PC-3 (cell line): Measurements from ENCODE around the gene EBP. TPM values are rescaled to one million over a fixed set of nuclear protein-coding genes. Genes with fewer than 3 reads are reported as not detected.
A peak's percentile ranks its signal among the peaks of the same experiment; 100 is the strongest.
"Not testable (repeated sequence)": the region's sequence is repeated elsewhere in the genome, so short reads cannot be mapped to it uniquely, and the experiment has no call there.

Source experiments
- ATAC-seq: fragments of 200-7000 bp; cut with Tn5 transposase; 2 replicates; pipeline ENCODE4 v1.9.1; 2020; ENCODE audit warnings: mild to moderate bottlenecking, moderate library complexity
- BruUV-seq: library from RNA; stranded (reverse); fragments of 400-500 nt; replicated peaks from 2 replicates; lab custom pipeline; 2021; lab: Mats Ljungman, UMichigan
- CTCF ChIA-PET: fragments of 300-600 bp; sonication (Branson Sonifier 250); formaldehyde crosslinking; loops from one replicate; lab custom pipeline; 2022; ENCODE audit warnings: antibody characterized with exemption; lab: Charles Lee
- POLR2A ChIA-PET: fragments of 300-600 bp; sonication (Branson Sonifier 250); formaldehyde crosslinking; loops from one replicate; lab custom pipeline; 2022; ENCODE audit warnings: antibody characterized with exemption; ENCODE audit not compliant: unreplicated experiment; lab: Charles Lee
- DNase-seq: peaks from one replicate; pipeline ENCODE4 v3.0.0-alpha.2; 2015
- H2AFZ ChIP-seq: fragments of 300-600 bp; sonication (generic); 2 replicates; pipeline ENCODE4 v1.6.0; 2016; ENCODE audit warnings: antibody characterized with exemption, low read length
- H3F3A ChIP-seq: fragments of 300-600 bp; sonication (generic); one replicate; pipeline ENCODE4 v1.6.0; 2017; ENCODE audit warnings: antibody characterized with exemption, low read length, control low read depth, mild to moderate bottlenecking; ENCODE audit not compliant: unreplicated experiment
- H3K27ac ChIP-seq: fragments of 300-600 bp; sonication (generic); 2 replicates; pipeline ENCODE4 v1.5.1; 2016; ENCODE audit warnings: mild to moderate bottlenecking, low read length
- H3K27me3 ChIP-seq: fragments of 300-600 bp; sonication (generic); 2 replicates; pipeline ENCODE4 v1.6.1; 2016; ENCODE audit warnings: low read length, mixed read lengths
- H3K36me3 ChIP-seq: fragments of 300-600 bp; sonication (generic); 2 replicates; pipeline ENCODE4 v1.6.1; 2016; ENCODE audit warnings: low read depth, mixed run types, low read length, mixed read lengths
- H3K4me1 ChIP-seq: fragments of 300-600 bp; sonication (generic); 2 replicates; pipeline ENCODE4 v1.5.1; 2016; ENCODE audit warnings: low read length; ENCODE audit not compliant: insufficient read depth
- H3K4me2 ChIP-seq: fragments of 300-600 bp; sonication (generic); 2 replicates; pipeline ENCODE4 v1.6.0; 2016; ENCODE audit warnings: low read length
- H3K4me3 ChIP-seq: fragments of 300-600 bp; sonication (generic); 2 replicates; pipeline ENCODE4 v1.5.1; 2016; ENCODE audit warnings: mild to moderate bottlenecking, low read length, mixed read lengths
- H3K79me2 ChIP-seq: fragments of 300-600 bp; sonication (generic); 2 replicates; pipeline ENCODE4 v1.6.1; 2017; ENCODE audit warnings: low read length, mixed read lengths
- H3K9ac ChIP-seq: fragments of 300-600 bp; sonication (generic); 2 replicates; pipeline ENCODE4 v1.6.0; 2016; ENCODE audit warnings: mild to moderate bottlenecking, low read length
- H3K9me2 ChIP-seq: fragments of 300-600 bp; sonication (generic); replicated peaks from 2 replicates; pipeline ENCODE4 v1.6.1; 2016; ENCODE audit warnings: mixed run types, low read length, mixed read lengths
- H3K9me3 ChIP-seq: fragments of 300-600 bp; sonication (generic); 2 replicates; pipeline ENCODE4 v1.6.1; 2016; ENCODE audit warnings: low read length, mixed read lengths
- H4K20me1 ChIP-seq: fragments of 300-600 bp; sonication (generic); 2 replicates; pipeline ENCODE4 v1.6.1; 2016; ENCODE audit warnings: low read length, mixed read lengths
- EZH2 ChIP-seq: fragments of 300-600 bp; sonication (generic); IDR thresholded peaks from one replicate; pipeline ENCODE4 v1.6.1; 2017; ENCODE audit warnings: antibody characterized with exemption, mild to moderate bottlenecking, low read length; ENCODE audit not compliant: unreplicated experiment
- EZH2phosphoT487 ChIP-seq: fragments of 300-600 bp; sonication (generic); IDR thresholded peaks from 2 replicates; pipeline ENCODE4 v1.6.1; 2018; ENCODE audit warnings: mild to moderate bottlenecking, antibody characterized with exemption, low read length, borderline replicate concordance
- intact Hi-C: fragments of 100-400 bp; cut with micrococcal nuclease; formaldehyde crosslinking; loops from 2 replicates; pipeline ENCODE4 v1.9.0; 2023
- total RNA-seq: library from RNA; depleted of rRNA; stranded (reverse); fragments of >200 nt; gene quantifications from 2 replicates; pipeline ENCODE4 v1.2.3, GENCODE V29; 2014
- TF ChIP-seq, protein P1 (sequence below): fragments of 300-600 bp; sonication (generic); conservative IDR thresholded peaks from 2 replicates; pipeline ENCODE4 v1.5.1; 2017; ENCODE audit warnings: antibody characterized with exemption, low read depth, mild to moderate bottlenecking, low read length

Gene EBP
- total RNA-seq, 1 experiment from 2014 or later: 307 TPM

GRCh38 chrX:48523682-48524081 lies 2.1 kb downstream of the EBP start:
- ATAC-seq (no peak), DNase-seq (no peak)
- H3K9ac ChIP-seq: no peak overlapping the region
- peaks cover 6% of the 10 kb centered on the region for H3K4me1 ChIP-seq
- no peaks in the 10 kb centered on the region for H4K20me1 ChIP-seq
- no peaks in the 10 kb centered on the region for H3K9me3 ChIP-seq
- H3K27me3 ChIP-seq: no peaks in the 10 kb centered on the region
- TF ChIP-seq EZH2 (no peak), EZH2phosphoT487 (no peak)
- TF ChIP-seq, protein P1, sequence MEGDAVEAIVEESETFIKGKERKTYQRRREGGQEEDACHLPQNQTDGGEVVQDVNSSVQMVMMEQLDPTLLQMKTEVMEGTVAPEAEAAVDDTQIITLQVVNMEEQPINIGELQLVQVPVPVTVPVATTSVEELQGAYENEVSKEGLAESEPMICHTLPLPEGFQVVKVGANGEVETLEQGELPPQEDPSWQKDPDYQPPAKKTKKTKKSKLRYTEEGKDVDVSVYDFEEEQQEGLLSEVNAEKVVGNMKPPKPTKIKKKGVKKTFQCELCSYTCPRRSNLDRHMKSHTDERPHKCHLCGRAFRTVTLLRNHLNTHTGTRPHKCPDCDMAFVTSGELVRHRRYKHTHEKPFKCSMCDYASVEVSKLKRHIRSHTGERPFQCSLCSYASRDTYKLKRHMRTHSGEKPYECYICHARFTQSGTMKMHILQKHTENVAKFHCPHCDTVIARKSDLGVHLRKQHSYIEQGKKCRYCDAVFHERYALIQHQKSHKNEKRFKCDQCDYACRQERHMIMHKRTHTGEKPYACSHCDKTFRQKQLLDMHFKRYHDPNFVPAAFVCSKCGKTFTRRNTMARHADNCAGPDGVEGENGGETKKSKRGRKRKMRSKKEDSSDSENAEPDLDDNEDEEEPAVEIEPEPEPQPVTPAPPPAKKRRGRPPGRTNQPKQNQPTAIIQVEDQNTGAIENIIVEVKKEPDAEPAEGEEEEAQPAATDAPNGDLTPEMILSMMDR: no peak
- H3K9me2 ChIP-seq: no peaks in the 10 kb centered on the region
- H3K79me2 ChIP-seq: peaks cover 31% of the 10 kb centered on the region
- H3F3A ChIP-seq: no peaks in the 10 kb centered on the region
- TSS peak; percentile 15 for BruUV-seq
- intact Hi-C loops: no loop called here
- H3K4me2 ChIP-seq: peak overlapping the region; percentile 97
- H3K36me3 ChIP-seq: peaks cover 32% of the 10 kb centered on the region
- ChIA-PET CTCF (no interaction called here), POLR2A (no interaction called here)
- no peak overlapping the region for H2AFZ ChIP-seq
- H3K27ac ChIP-seq: no peak overlapping the region
- peak overlapping the region; percentile 94; the same call in 1 of the 2 replicates for H3K4me3 ChIP-seq

DNA sequence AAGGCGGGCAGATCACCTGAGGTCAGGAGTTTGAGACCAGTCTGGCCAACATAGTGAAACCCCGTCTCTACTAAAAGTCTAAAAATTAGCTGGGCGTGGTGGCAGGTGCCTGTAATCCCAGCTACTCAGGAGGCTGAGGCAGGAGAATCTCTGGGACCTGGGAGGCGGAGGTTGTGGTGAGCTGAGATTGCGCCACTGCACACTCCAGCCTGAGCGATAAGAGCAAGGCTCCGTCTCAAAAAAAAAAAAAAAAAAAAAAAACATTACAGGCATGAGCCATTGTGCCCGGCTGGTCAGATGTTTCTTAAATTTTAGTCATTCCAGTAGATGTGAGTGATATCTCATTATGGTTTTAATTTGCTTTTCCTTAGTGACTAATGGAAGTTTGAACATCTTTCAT lies 4.2 kb downstream of the EBP start:
- H4K20me1 ChIP-seq, H3K27me3 ChIP-seq, H3K9ac ChIP-seq, H3K4me2 ChIP-seq, H3K4me3 ChIP-seq, DNase-seq, H3K27ac ChIP-seq, H2AFZ ChIP-seq, intact Hi-C loops, BruUV-seq, CTCF ChIA-PET, H3K9me2 ChIP-seq, ATAC-seq, H3F3A ChIP-seq, H3K9me3 ChIP-seq: not testable (repeated sequence)
- Histone ChIP-seq H3K36me3 (peaks cover 32% of the 10 kb centered on the region), H3K4me1 (peaks cover 11% of the 10 kb centered on the region), H3K79me2 (peaks cover 31% of the 10 kb centered on the region)
- POLR2A ChIA-PET: interaction anchor here (0.6 kb wide), 1 partner anchor 211 kb away, joined by 4 read pairs; no protein-coding TSS in a partner anchor

DNA sequence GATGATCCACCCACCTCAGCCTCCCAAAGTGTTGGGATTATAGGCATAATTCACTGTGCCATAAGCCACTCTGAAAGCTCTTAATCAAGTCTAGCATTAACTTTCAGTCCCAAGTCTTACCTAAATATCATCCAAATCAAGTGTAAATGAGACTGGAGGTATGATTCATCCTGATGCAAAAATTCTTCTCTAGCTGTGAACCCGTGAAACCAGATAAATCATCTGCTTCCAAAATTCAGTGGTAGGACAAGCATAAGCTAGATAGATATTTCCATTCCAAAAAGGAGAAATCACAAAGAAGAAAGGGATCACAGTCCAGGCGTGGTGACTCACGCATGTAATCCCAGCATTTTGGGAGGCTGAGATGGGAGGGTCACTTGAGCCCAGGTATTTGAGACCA lies 9.1 kb downstream of the EBP start:
- Histone ChIP-seq H3K4me1 (peaks cover 22% of the 10 kb centered on the region), H3K4me2 (0 out of 2 replicates have a peak overlapping the region, but pooled peaks have one; percentile 35), H3K27me3 (no peaks in the 10 kb centered on the region), H4K20me1 (no peaks in the 10 kb centered on the region), H3K4me3 (no peak overlapping the region), H3K9ac (no peak overlapping the region), H3K36me3 (peaks cover 20% of the 10 kb centered on the region), H2AFZ (no peak overlapping the region), H3K9me3 (no peaks in the 10 kb centered on the region), H3F3A (no peaks in the 10 kb centered on the region), H3K27ac (peak overlapping the region; percentile 86), H3K79me2 (no peaks in the 10 kb centered on the region), H3K9me2 (no peaks in the 10 kb centered on the region)
- peak; percentile 18 for DNase-seq
- BruUV-seq: no TSS peak
- ATAC-seq: no peak; the same call in 1 of the 2 replicates
- TF ChIP-seq, protein P1: no peak
- TF ChIP-seq EZH2phosphoT487: no peak
- TF ChIP-seq EZH2: no peak
- intact Hi-C loops: no loop called here
- CTCF ChIA-PET: no interaction called here
- POLR2A ChIA-PET: no interaction called here
